Neuronal stem cell (in vitro differentiated cells): ENCODE results near the gene DIAPH2.
"Not testable (repeated sequence)": the region's sequence is repeated elsewhere in the genome, so short reads cannot be mapped to it uniquely, and the experiment has no call there.

ENCODE experiments used
- DNase-seq: peaks from one replicate; pipeline ENCODE4 v3.0.0-alpha.2; 2013; ENCODE audit warnings: low spot score
- H2AFZ ChIP-seq: one replicate; pipeline ENCODE4 v1.6.1; 2013; ENCODE audit warnings: mild to moderate bottlenecking, low read length, inconsistent platforms
- H2AK5ac ChIP-seq: 2 replicates; pipeline ENCODE4 v1.6.1; 2013; ENCODE audit warnings: low read depth, mild to moderate bottlenecking, inconsistent platforms, low read length, moderate library complexity, mixed read lengths
- H2BK120ac ChIP-seq: 2 replicates; pipeline ENCODE4 v1.6.1; 2013; ENCODE audit warnings: low read depth, mild to moderate bottlenecking, inconsistent platforms, low read length, moderate library complexity, mixed read lengths
- H2BK12ac ChIP-seq: one replicate; pipeline ENCODE4 v1.6.1; 2013; ENCODE audit warnings: low read length, inconsistent platforms
- H2BK15ac ChIP-seq: 2 replicates; pipeline ENCODE4 v1.6.1; 2013; ENCODE audit warnings: mild to moderate bottlenecking, low read length, inconsistent platforms, mixed read lengths
- H2BK5ac ChIP-seq: one replicate; pipeline ENCODE4 v1.6.1; 2013; ENCODE audit warnings: inconsistent platforms, mild to moderate bottlenecking, low read length, moderate library complexity
- H3K14ac ChIP-seq: one replicate; pipeline ENCODE4 v1.6.1; 2013; ENCODE audit warnings: low read length, inconsistent platforms
- H3K18ac ChIP-seq: 2 replicates; pipeline ENCODE4 v1.6.1; 2013; ENCODE audit warnings: low read length, inconsistent platforms
- H3K23ac ChIP-seq: 2 replicates; pipeline ENCODE4 v1.6.1; 2013; ENCODE audit warnings: low read depth, mild to moderate bottlenecking, mixed read lengths, low read length, inconsistent platforms; ENCODE audit not compliant: poor library complexity
- H3K27ac ChIP-seq: replicated peaks from 3 replicates; pipeline ENCODE4 v1.5.1; 2013; ENCODE audit warnings: low read length, inconsistent platforms
- H3K27me3 ChIP-seq, 3 experiments: 2 replicates each; pipeline ENCODE4 v1.6.1; 2013; ENCODE audit warnings: low read length in 3 of 3, mild to moderate bottlenecking in 2 of 3, inconsistent platforms in 1 of 3, low read depth in 1 of 3, mixed read lengths in 1 of 3, moderate library complexity in 1 of 3; ENCODE audit not compliant: control insufficient read depth in 3 of 3, insufficient read depth in 3 of 3
- H3K36me3 ChIP-seq, 2 donors: replicated peaks in 1 of 2; 2 replicates each; pipeline ENCODE4 v1.6.1; 2013; ENCODE audit warnings: low read length in 2 of 2; ENCODE audit not compliant: control insufficient read depth in 2 of 2, insufficient read depth in 2 of 2
- H3K4ac ChIP-seq: 2 replicates; pipeline ENCODE4 v1.6.1; 2013; ENCODE audit warnings: inconsistent platforms, mild to moderate bottlenecking, low read length, moderate library complexity
- H3K4me1 ChIP-seq, 2 donors: 1 replicate in 1 of 2; 2 replicates in 1 of 2; pipeline ENCODE4 v1.6.1; 2013; ENCODE audit warnings: low read length in 2 of 2, low read depth in 1 of 2; ENCODE audit not compliant: control insufficient read depth in 2 of 2, insufficient read depth in 1 of 2
- H3K4me2 ChIP-seq: one replicate; pipeline ENCODE4 v1.6.1; 2013; ENCODE audit warnings: mild to moderate bottlenecking, low read length, inconsistent platforms; ENCODE audit not compliant: insufficient read depth, poor library complexity, severe bottlenecking
- H3K4me3 ChIP-seq, 2 donors: 2 replicates each; pipeline ENCODE4 v1.5.1; 2013; ENCODE audit warnings: low read length in 2 of 2, mild to moderate bottlenecking in 2 of 2, inconsistent platforms in 1 of 2, moderate library complexity in 1 of 2
- H3K79me1 ChIP-seq: one replicate; pipeline ENCODE4 v1.6.1; 2013; ENCODE audit warnings: low read depth, mild to moderate bottlenecking, inconsistent platforms, low read length, moderate library complexity
- H3K9ac ChIP-seq: one replicate; pipeline ENCODE4 v1.6.1; 2013; ENCODE audit warnings: mild to moderate bottlenecking, low read depth, low read length, inconsistent platforms; ENCODE audit not compliant: poor library complexity
- H3K9me3 ChIP-seq, 2 donors: replicated peaks in 1 of 2; 2 replicates each; pipeline versions ENCODE3 to v1.6.1; 2013; ENCODE audit warnings: low read length in 2 of 2, mild to moderate bottlenecking in 2 of 2, inconsistent platforms in 1 of 2, low read depth in 1 of 2, mixed read lengths in 1 of 2, moderate library complexity in 1 of 2; ENCODE audit not compliant: control insufficient read depth in 2 of 2, insufficient read depth in 1 of 2
- H4K8ac ChIP-seq: one replicate; pipeline ENCODE4 v1.6.1; 2013; ENCODE audit warnings: low read depth, mild to moderate bottlenecking, inconsistent platforms, low read length, moderate library complexity
- H4K91ac ChIP-seq: one replicate; pipeline ENCODE4 v1.6.1; 2013; ENCODE audit warnings: low read length, low read depth, mild to moderate bottlenecking, inconsistent platforms; ENCODE audit not compliant: poor library complexity
- WGBS, 2 donors: extraction: QIAGEN DNeasy Blood & Tissue Kit; methylation state at CpG; one replicate each; pipeline ENCODE4 v1.1.7; 2013; ENCODE audit warnings: missing lambda C conversion rate in 2 of 2, mixed read lengths in 1 of 2; ENCODE audit not compliant: insufficient read length in 2 of 2, insufficient replicate concordance in 1 of 2; ENCODE audit errors: extremely low coverage in 2 of 2; 5-methylcytosine and 5-hydroxymethylcytosine counted together

DIAPH2 gene

DNA sequence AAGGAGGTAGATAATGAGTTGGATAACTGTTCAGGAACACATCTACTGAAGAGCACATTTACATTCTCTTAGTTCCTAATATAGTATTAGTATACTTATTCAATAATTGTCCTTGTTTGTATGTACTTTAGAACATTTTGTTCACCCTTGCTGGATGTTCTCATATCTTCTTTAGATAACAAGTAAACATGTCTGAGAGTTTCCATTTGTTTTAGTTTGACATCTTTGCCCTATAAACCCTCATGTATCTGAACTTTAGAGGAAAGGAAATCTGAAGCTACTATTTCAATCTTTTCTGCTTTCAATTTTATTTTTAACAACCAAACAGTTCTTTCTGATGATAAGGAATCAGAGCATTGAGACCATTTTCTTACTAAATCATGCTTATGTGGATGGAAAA is 717.7 kb downstream of the DIAPH2 start:
- Histone ChIP-seq H3K27ac (no peak overlapping the region), H2BK15ac (no peak overlapping the region), H3K14ac (no peak overlapping the region), H3K4me2 (no peak overlapping the region), H3K9me3 (no peaks in the 10 kb centered on the region), H3K4ac (no peak overlapping the region), H3K23ac (no peak overlapping the region), H3K4me1 (peaks cover 0 to 3% of the 10 kb centered on the region in 2 donors), H3K27me3 (no peaks in the 10 kb centered on the region), H3K4me3 (no peak overlapping the region), H2AK5ac (no peak overlapping the region), H2BK5ac (no peak overlapping the region), H4K8ac (no peak overlapping the region), H2BK12ac (no peak overlapping the region), H4K91ac (no peak overlapping the region), H3K18ac (no peak overlapping the region), H3K79me1 (no peaks in the 10 kb centered on the region), H2AFZ (no peak overlapping the region), H3K9ac (no peak overlapping the region), H2BK120ac (no peak overlapping the region), H3K36me3 (no peaks in the 10 kb centered on the region)
- no peak for DNase-seq

DNA sequence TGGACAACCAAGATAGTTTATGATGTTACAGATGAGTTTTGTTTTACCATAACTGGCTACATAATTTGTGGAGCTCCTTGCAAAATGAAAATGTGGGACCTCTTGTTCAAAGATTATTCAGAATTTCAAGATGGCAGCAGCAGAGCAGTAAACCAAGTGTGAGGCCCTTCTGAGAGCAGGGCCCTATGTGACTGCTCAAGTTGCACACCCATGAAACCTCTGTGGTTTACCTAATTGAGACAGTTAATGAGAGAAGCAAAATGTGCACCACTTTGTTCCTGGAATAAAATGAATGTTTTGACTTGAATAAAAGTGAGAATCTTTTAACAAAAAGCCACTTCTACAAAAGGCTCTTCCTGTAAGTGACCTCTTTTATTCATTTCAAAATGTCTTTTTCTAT is 718.3 kb downstream of the DIAPH2 start:
- Histone ChIP-seq H2AK5ac (no peak overlapping the region), H3K4me3 (no peak overlapping the region), H3K23ac (no peak overlapping the region), H2BK5ac (no peak overlapping the region), H3K4me2 (no peak overlapping the region), H3K4ac (no peak overlapping the region), H3K79me1 (no peaks in the 10 kb centered on the region), H3K9me3 (no peaks in the 10 kb centered on the region), H2AFZ (no peak overlapping the region), H3K27me3 (no peaks in the 10 kb centered on the region), H3K27ac (no peak overlapping the region), H4K8ac (no peak overlapping the region), H3K14ac (no peak overlapping the region), H2BK12ac (no peak overlapping the region), H3K9ac (no peak overlapping the region), H4K91ac (no peak overlapping the region), H3K4me1 (peaks cover 0 to 3% of the 10 kb centered on the region in 2 donors), H3K18ac (no peak overlapping the region), H2BK120ac (no peak overlapping the region), H2BK15ac (no peak overlapping the region), H3K36me3 (no peaks in the 10 kb centered on the region)
- no peak for DNase-seq

DNA sequence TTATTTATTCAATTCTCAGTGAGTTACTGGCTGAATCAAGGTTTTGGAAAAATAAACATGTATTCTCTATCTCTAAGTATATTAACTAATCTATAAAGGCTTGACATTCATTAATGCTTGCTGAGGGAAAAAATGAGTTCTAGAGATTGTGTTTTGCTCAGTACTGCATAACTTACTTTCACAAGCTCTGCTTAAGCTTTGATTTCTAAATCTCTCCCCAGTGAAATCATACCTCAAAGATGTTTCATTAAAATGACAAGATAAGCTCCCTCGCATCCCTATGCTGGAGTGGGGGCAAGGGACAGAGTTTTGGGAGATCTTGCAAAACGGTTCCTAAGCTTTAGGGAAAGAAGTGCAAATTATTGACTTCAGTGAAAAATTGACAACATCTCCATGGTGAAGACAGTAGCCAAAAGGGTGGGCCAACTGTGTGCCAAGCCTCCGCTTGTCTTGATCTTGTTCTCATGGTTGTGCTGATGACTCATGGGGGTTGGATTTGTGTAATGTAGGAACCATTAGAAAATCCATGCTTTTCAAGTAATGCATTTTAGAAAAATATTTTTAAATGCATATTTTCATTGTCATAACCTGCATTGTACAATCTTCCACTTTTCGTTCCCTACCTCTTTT is 720.5 kb downstream of the DIAPH2 start:
- no CpG with 5 or more reads among the region's 4 CpGs for WGBS, 2 donors
- Histone ChIP-seq H2BK5ac (no peak overlapping the region), H3K4me2 (no peak overlapping the region), H3K79me1 (no peaks in the 10 kb centered on the region), H2BK15ac (no peak overlapping the region), H2BK12ac (no peak overlapping the region), H3K9me3 (peaks cover 0 to 7% of the 10 kb centered on the region in 2 donors), H3K4ac (no peak overlapping the region), H4K91ac (no peak overlapping the region), H2AK5ac (no peak overlapping the region), H2AFZ (no peak overlapping the region), H3K27ac (no peak overlapping the region), H3K27me3 (no peaks in the 10 kb centered on the region), H3K18ac (no peak overlapping the region), H3K23ac (no peak overlapping the region), H3K36me3 (no peaks in the 10 kb centered on the region), H2BK120ac (no peak overlapping the region), H4K8ac (no peak overlapping the region), H3K4me1 (peaks cover 0 to 3% of the 10 kb centered on the region in 2 donors), H3K4me3 (no peak overlapping the region), H3K14ac (no peak overlapping the region), H3K9ac (no peak overlapping the region)
- no peak for DNase-seq

DNA sequence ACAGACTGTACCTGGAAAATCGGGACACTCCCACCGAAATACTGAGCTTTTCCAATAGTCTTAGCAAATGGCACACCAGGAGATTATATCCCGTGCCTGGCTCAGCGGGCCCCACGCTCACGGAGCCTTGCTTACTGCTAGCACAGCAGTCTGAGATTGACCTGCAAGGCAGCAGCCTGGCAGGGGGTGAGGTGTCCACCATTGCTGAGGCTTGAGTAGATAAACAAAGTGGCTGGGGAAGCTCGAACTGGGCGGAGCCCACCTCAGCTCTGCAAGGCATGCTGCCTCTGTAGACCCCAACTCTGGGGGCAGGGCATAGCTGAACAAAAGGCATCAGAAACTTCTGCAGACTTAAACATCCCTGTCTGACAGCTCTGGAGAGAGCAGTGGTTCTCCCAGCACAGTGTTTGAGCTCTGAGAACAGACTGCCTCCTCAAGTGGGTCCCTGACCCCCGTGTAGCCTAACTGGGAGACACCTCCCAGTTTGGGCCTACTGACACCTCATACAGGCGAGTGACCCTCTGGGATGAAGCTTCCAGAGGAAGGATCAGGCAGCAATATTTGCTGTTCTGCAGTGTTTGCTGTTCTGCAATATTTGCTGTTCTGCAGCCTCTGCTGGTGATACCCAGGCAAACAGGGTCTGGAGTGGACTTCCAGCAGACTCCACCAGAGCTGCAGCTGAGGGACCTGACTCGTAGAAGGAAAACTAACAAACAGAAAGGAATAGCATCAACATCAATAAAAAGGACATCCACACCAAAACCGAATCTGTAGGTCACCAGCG is 725.2 kb downstream of the DIAPH2 start:
- H3K14ac ChIP-seq, H4K8ac ChIP-seq, H3K27ac ChIP-seq, H2BK5ac ChIP-seq, H2BK120ac ChIP-seq, H3K9ac ChIP-seq, H3K27me3 ChIP-seq, H4K91ac ChIP-seq, H3K4me1 ChIP-seq, H2AK5ac ChIP-seq, H2BK12ac ChIP-seq, DNase-seq, H3K79me1 ChIP-seq, H3K4me3 ChIP-seq, H3K4me2 ChIP-seq, H3K9me3 ChIP-seq, H2AFZ ChIP-seq, H3K18ac ChIP-seq, H3K4ac ChIP-seq, H3K23ac ChIP-seq, H2BK15ac ChIP-seq, H3K36me3 ChIP-seq: not testable (repeated sequence)
- no CpG with 5 or more reads among the region's 13 CpGs for WGBS, 2 donors
